ENCODE results near the gene RAB14. TPM values are rescaled to one million over a fixed set of nuclear protein-coding genes. Genes with fewer than 3 reads are reported as not detected.

RAB14 gene
- total and polyA plus RNA-seq, 4 donors: 26.3 to 108 (median 55.9) TPM

- Histone ChIP-seq H3K4me3 (no peak overlapping the region), H3K27ac (ENCODE audit: low read depth in 1 of 2, low read length in 1 of 2) (no peak overlapping the region), H3K27me3 (ENCODE audit: control insufficient read depth in 3 of 3, insufficient read depth in 3 of 3, low read length in 2 of 3) (no peaks in the 10 kb centered on the region), H3K36me3 (ENCODE audit: control insufficient read depth in 4 of 4, insufficient read depth in 4 of 4, low read length in 4 of 4) (no peaks in the 10 kb centered on the region), H3K9ac (ENCODE audit: insufficient read depth in 1 of 2, low read length in 2 of 2) (no peak overlapping the region), H3K4me1 (ENCODE audit: control insufficient read depth in 5 of 5, insufficient read depth in 5 of 5, low read length in 5 of 5) (peaks cover 0 to 2% (median 0%) of the 10 kb centered on the region in 5 donors), H3K9me3 (ENCODE audit: control insufficient read depth in 4 of 4, insufficient read depth in 3 of 4, low read length in 3 of 4) (no peaks in the 10 kb centered on the region)
- TF ChIP-seq, protein P1, sequence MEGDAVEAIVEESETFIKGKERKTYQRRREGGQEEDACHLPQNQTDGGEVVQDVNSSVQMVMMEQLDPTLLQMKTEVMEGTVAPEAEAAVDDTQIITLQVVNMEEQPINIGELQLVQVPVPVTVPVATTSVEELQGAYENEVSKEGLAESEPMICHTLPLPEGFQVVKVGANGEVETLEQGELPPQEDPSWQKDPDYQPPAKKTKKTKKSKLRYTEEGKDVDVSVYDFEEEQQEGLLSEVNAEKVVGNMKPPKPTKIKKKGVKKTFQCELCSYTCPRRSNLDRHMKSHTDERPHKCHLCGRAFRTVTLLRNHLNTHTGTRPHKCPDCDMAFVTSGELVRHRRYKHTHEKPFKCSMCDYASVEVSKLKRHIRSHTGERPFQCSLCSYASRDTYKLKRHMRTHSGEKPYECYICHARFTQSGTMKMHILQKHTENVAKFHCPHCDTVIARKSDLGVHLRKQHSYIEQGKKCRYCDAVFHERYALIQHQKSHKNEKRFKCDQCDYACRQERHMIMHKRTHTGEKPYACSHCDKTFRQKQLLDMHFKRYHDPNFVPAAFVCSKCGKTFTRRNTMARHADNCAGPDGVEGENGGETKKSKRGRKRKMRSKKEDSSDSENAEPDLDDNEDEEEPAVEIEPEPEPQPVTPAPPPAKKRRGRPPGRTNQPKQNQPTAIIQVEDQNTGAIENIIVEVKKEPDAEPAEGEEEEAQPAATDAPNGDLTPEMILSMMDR (IDR thresholded peaks at IDR 0.05; ENCODE audit: control extremely low read depth, extremely low read depth): no peak
- WGBS, 2 donors: 60 to 81% methylated on average over 5 of the region's 5 CpGs
- DNase-seq (no peak), ATAC-seq (ENCODE audit: insufficient read depth, low FRiP score) (no peak)
Measured at GRCh38 chr9:121230256-121230655, 28.6 kb upstream of the RAB14 start.

- H3K9me3 ChIP-seq (ENCODE audit: control insufficient read depth in 4 of 4, insufficient read depth in 3 of 4, low read length in 3 of 4): no peaks in the 10 kb centered on the region
- no peaks in the 10 kb centered on the region for H3K27me3 ChIP-seq (ENCODE audit: control insufficient read depth in 3 of 3, insufficient read depth in 3 of 3, low read length in 2 of 3)
- H3K27ac ChIP-seq (ENCODE audit: low read depth in 1 of 2, low read length in 1 of 2): no peak overlapping the region
- TF ChIP-seq, protein P1 (IDR thresholded peaks at IDR 0.05; ENCODE audit: control extremely low read depth, extremely low read depth): no peak
- H3K4me3 ChIP-seq: no peak overlapping the region
- no peaks in the 10 kb centered on the region for H3K36me3 ChIP-seq (ENCODE audit: control insufficient read depth in 4 of 4, insufficient read depth in 4 of 4, low read length in 4 of 4)
- no peak for ATAC-seq (ENCODE audit: insufficient read depth, low FRiP score)
- no peak overlapping the region for H3K9ac ChIP-seq (ENCODE audit: insufficient read depth in 1 of 2, low read length in 2 of 2)
- DNase-seq: no peak
- peaks cover 0 to under 1% (median 0%) of the 10 kb centered on the region in 5 donors for H3K4me1 ChIP-seq (ENCODE audit: control insufficient read depth in 5 of 5, insufficient read depth in 5 of 5, low read length in 5 of 5)
- 46 to 57% methylated on average over 4 of the region's 4 CpGs for WGBS, 2 donors
Measured at GRCh38 chr9:121227862-121228261, 26.2 kb upstream of the RAB14 start.

GRCh38 chr9:121226175-121226574 is 24.5 kb upstream of the RAB14 start:
- TF ChIP-seq, protein P1 (IDR thresholded peaks at IDR 0.05; ENCODE audit: control extremely low read depth, extremely low read depth): no peak
- 85 to 91% methylated on average over 2 of the region's 2 CpGs for WGBS, 2 donors
- no peak for ATAC-seq (ENCODE audit: insufficient read depth, low FRiP score)

DNA sequence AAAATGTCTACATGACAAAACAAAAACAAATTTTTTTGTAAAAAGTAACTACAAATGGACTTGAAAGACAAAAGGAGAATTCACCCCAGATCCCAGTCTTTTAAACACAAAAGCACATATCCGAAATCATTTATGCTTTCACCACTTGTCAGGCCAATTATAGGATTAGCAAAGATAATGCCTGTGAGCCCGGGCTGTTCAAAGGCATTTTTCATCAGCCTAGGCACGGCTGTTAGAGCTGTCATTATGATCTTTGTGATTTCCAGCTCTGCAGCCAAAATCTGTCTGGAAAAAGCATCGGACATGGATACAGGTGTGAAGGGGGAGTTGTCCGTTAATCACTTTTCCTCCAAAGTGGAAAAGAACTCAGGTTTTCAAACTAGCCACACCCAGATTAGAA is 23.6 kb upstream of the RAB14 start:
- Histone ChIP-seq H3K36me3 (ENCODE audit: control insufficient read depth in 4 of 4, insufficient read depth in 4 of 4, low read length in 4 of 4) (no peaks in the 10 kb centered on the region), H3K4me1 (ENCODE audit: control insufficient read depth in 5 of 5, insufficient read depth in 5 of 5, low read length in 5 of 5) (peaks cover 0 to 3% (median 0%) of the 10 kb centered on the region in 5 donors), H3K9me3 (ENCODE audit: control insufficient read depth in 4 of 4, insufficient read depth in 3 of 4, low read length in 3 of 4) (no peaks in the 10 kb centered on the region), H3K4me3 (no peak overlapping the region), H3K9ac (ENCODE audit: insufficient read depth in 1 of 2, low read length in 2 of 2) (no peak overlapping the region), H3K27ac (ENCODE audit: low read depth in 1 of 2, low read length in 1 of 2) (no peak overlapping the region), H3K27me3 (ENCODE audit: control insufficient read depth in 3 of 3, insufficient read depth in 3 of 3, low read length in 2 of 3) (no peaks in the 10 kb centered on the region)
- DNase-seq: no peak
- WGBS, 2 donors: 85 to 88% methylated on average over 5 of the region's 5 CpGs
- TF ChIP-seq, protein P1 (IDR thresholded peaks at IDR 0.05; ENCODE audit: control extremely low read depth, extremely low read depth): no peak
- no peak for ATAC-seq (ENCODE audit: insufficient read depth, low FRiP score)

More at GRCh38 chr9:121226175-121226574, 24.5 kb upstream of the RAB14 start:
- Histone ChIP-seq H3K4me3 (no peak overlapping the region), H3K4me1 (ENCODE audit: control insufficient read depth in 5 of 5, insufficient read depth in 5 of 5, low read length in 5 of 5) (peaks cover 0 to 3% (median 0%) of the 10 kb centered on the region in 5 donors), H3K27ac (ENCODE audit: low read depth in 1 of 2, low read length in 1 of 2) (no peak overlapping the region), H3K9ac (ENCODE audit: insufficient read depth in 1 of 2, low read length in 2 of 2) (no peak overlapping the region), H3K27me3 (ENCODE audit: control insufficient read depth in 3 of 3, insufficient read depth in 3 of 3, low read length in 2 of 3) (no peaks in the 10 kb centered on the region), H3K36me3 (ENCODE audit: control insufficient read depth in 4 of 4, insufficient read depth in 4 of 4, low read length in 4 of 4) (no peaks in the 10 kb centered on the region), H3K9me3 (ENCODE audit: control insufficient read depth in 4 of 4, insufficient read depth in 3 of 4, low read length in 3 of 4) (no peaks in the 10 kb centered on the region)
- DNase-seq: no peak
